Measurements from ENCODE around the gene TIMP2.
A peak's percentile ranks its signal among the peaks of the same experiment; 100 is the strongest.

TIMP2 gene

DNA sequence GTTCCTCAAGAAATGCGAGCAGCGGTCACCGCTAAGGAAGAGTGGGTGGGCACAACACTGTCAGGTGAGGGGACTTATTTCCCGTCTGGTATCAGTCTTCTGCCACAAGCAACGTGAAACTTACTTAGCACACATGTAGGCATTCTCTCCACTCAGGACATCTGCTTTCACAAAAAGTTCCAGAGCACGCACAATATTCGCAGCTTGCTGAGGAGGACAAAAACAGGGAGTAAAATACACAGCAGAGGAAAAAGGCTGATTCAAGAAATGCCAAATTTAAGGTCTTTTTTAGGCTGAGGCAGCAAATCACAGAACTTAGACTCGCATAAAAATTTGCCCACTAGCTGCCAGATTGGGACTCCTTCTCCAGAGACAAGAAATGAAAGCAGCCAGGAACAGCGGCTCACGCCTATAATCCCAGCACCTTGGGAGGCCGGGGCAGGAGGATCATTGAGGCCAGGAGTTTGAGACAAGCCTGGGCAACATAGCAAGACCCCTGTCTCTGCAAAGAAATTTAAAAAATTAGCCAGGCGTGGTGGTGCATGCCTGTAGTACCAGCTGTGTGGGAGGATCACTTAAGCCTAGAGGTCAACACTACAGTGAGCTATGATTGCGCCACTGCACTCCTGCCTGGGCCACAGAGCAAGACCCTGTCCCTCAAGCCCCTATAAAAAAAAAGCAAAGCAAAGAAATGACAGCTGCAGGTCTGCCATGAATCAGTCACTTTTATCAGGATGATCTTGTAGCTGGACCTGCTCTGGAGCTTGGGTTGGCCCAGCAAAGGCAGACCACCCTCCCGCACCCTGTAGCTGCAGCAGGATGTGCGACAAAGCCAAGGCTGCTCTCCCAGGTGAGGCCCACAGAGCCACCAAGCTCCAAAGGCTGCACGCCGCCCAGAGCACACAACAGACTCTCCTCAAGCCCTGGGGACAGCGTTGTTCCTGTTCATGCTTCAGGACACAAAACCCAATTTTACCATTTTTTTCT, 105.1 kb downstream of the TIMP2 start:
- Histone ChIP-seq H3K9me3 (replicated peaks in 1 of 11) (no peaks in the 10 kb centered on the region), H3K9ac (peak overlapping the region in 7 of 11 experiments; percentile 7 to 62 (median 46); a peak in 11 of 22 replicates), H3K27ac (peak overlapping the region in 9 of 11 experiments; percentile 25 to 67 (median 55); a peak in 14 of 22 replicates), H3K4me2 (peak overlapping the region; percentile 67 to 86 (median 78)), H3K36me3 (peaks cover 84 to 98% (median 96%) of the 10 kb centered on the region in 11 experiments), H4K20me1 (peaks cover 0 to 99% (median 52%) of the 10 kb centered on the region in 11 experiments; a peak in 17 of 22 replicates), H3K27me3 (no peaks in the 10 kb centered on the region), H3K4me3 (no peak overlapping the region), H3K4me1 (peaks cover 77 to 88% (median 82%) of the 10 kb centered on the region in 10 experiments)
- no peak for TF ChIP-seq Cebpa-rat (IDR thresholded peaks at IDR 0.05)

DNA sequence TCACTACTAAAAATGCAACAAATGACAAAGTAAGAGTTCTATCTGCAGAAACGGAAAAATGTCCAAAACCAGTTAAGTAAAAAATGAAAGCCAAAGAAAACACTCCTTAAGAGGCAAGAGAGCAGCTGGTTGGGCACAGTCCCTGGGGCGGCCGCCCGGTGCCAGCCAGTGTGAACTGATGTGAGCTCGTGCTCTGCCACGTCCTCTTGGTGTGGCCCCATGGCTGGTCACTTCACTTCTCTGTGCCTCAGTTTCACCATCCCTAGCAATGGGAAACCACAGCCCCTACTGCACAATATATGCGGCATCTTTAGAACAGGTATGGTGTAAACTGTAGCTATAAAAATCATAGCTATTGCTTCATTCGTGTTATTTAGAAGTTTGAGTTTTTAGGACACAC, 105.8 kb downstream of the TIMP2 start:
- Histone ChIP-seq H4K20me1 (peaks cover 0 to 99% (median 57%) of the 10 kb centered on the region in 11 experiments; a peak in 17 of 22 replicates), H3K4me2 (peak overlapping the region; percentile 67 to 86 (median 78)), H3K9ac (peak overlapping the region; percentile 3 to 62 (median 39); a peak in 16 of 22 replicates), H3K36me3 (peaks cover 84 to 98% (median 96%) of the 10 kb centered on the region in 11 experiments), H3K4me1 (peaks cover 70 to 84% (median 78%) of the 10 kb centered on the region in 10 experiments), H3K4me3 (peak overlapping the region in 4 of 10 experiments; percentile 2 to 30 (median 12); a peak in 3 of 20 replicates), H3K27ac (peak overlapping the region; percentile 17 to 67 (median 55); a peak in 20 of 22 replicates), H3K9me3 (replicated peaks in 1 of 11) (no peaks in the 10 kb centered on the region), H3K27me3 (no peaks in the 10 kb centered on the region)
- TF ChIP-seq Cebpa-rat (IDR thresholded peaks at IDR 0.05): no peak

DNA sequence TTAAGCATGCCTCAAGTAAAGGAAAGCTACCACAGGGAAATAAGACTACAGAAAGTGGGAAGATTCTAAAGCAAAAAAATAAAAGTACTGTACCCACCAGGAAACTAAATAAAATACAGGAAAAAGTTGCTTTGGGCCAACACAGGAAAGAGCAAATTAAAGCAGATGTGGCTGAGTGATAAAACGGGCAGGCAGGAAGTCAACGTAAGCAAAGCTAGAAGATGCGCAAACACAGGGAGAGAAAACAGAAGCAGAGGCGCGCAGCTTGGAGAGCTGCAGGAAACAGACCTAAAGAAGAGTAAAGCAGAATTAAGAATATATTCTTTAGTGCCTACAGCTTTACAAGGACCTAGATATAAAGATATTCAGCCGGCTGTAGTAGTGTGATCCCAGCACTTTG, 106.3 kb downstream of the TIMP2 start:
- peak overlapping the region; percentile 3 to 62 (median 39); a peak in 16 of 22 replicates for H3K9ac ChIP-seq
- peak overlapping the region; percentile 17 to 67 (median 55); a peak in 19 of 22 replicates for H3K27ac ChIP-seq
- peak overlapping the region; percentile 67 to 86 (median 78) for H3K4me2 ChIP-seq
- H3K4me1 ChIP-seq: peaks cover 65 to 80% (median 74%) of the 10 kb centered on the region in 10 experiments
- TF ChIP-seq Cebpa-rat (IDR thresholded peaks at IDR 0.05): no peak
- no peaks in the 10 kb centered on the region for H3K9me3 ChIP-seq (replicated peaks in 1 of 11)
- H3K27me3 ChIP-seq: no peaks in the 10 kb centered on the region
- H4K20me1 ChIP-seq: peaks cover 0 to 99% (median 52%) of the 10 kb centered on the region in 11 experiments; a peak in 17 of 22 replicates
- peaks cover 84 to 98% (median 96%) of the 10 kb centered on the region in 11 experiments for H3K36me3 ChIP-seq
- H3K4me3 ChIP-seq: peak overlapping the region in 4 of 10 experiments; percentile 2 to 30 (median 12); a peak in 3 of 20 replicates

DNA sequence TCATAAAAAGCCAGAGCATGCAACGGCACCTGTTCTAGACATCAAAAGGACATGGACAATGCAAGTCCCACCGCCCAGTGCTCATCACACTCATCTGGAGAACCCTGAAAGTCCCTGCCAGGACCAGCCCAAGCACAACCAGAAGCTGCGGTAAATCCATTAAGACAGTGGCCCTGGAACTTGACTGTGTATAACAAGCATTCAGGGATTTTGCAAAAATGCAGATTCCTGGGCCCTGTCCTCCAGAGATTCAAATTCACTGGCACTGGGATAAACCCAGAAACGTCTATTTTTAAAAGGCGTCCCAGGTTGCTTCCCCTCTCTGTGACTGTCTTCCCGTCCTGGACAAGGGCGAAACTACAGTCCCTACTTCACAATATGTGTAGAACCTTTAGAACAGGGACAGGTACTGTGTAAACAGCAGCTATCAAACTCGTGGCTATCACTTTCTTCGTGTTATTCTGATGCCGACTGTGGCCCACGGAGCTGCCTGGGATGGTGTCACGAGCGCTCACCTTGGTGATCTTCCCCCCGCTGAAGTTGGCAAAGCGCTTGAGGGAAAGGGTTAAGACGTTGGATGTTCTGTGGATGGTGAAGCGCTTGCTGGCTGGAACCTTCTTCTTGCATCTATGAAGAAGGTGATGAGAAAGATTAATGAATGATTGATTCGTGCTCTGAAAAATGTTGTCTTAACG, 106.9 kb downstream of the TIMP2 start:
- Histone ChIP-seq H3K36me3 (peaks cover 84 to 98% (median 96%) of the 10 kb centered on the region in 11 experiments), H3K9me3 (replicated peaks in 1 of 11) (no peaks in the 10 kb centered on the region), H3K4me1 (peaks cover 59 to 74% (median 67%) of the 10 kb centered on the region in 10 experiments), H3K9ac (peak overlapping the region in 10 of 11 experiments; percentile 24 to 57 (median 52); a peak in 14 of 22 replicates), H3K4me3 (no peak overlapping the region), H4K20me1 (peaks cover 0 to 96% (median 47%) of the 10 kb centered on the region in 11 experiments; a peak in 17 of 22 replicates), H3K27me3 (no peaks in the 10 kb centered on the region), H3K27ac (peak overlapping the region; percentile 5 to 67 (median 49); a peak in 19 of 22 replicates), H3K4me2 (peak overlapping the region; percentile 67 to 86 (median 78))
- no peak for TF ChIP-seq Cebpa-rat (IDR thresholded peaks at IDR 0.05)

DNA sequence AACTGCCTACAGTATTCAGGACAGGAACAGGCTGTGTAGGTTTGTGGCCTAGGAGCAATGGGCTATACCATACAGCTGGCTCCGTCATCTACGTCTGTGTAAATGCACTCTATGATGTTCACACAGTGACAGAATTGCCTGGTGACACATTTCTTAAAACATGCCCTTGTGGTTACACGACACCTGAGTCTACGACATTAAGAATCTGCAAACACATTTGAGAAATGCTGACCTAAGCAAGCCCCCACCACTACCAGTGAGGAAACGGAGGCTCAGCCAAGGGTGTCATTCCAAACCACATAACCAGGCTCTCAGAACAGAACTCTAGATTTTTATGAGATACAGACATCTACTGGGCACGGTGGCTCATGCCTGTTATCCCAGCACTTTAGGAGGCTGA, 108.1 kb downstream of the TIMP2 start:
- Histone ChIP-seq H3K36me3 (peaks cover 86 to 100% (median 97%) of the 10 kb centered on the region in 11 experiments), H3K4me3 (0 out of 20 replicates have a peak overlapping the region, but pooled peaks of 1 of the 10 experiments have one; percentile 21), H3K4me1 (peaks cover 56 to 65% (median 59%) of the 10 kb centered on the region in 10 experiments), H3K9me3 (replicated peaks in 1 of 11) (no peaks in the 10 kb centered on the region), H3K4me2 (peak overlapping the region; percentile 67 to 86 (median 78)), H3K27me3 (no peaks in the 10 kb centered on the region), H3K27ac (peak overlapping the region in 10 of 11 experiments; percentile 10 to 67 (median 46); a peak in 16 of 22 replicates), H3K9ac (peak overlapping the region; percentile 16 to 57 (median 46); a peak in 18 of 22 replicates), H4K20me1 (peaks cover 0 to 97% (median 42%) of the 10 kb centered on the region in 11 experiments; a peak in 12 of 22 replicates)
- no peak; a peak in 2 of 22 replicates for TF ChIP-seq Cebpa-rat (IDR thresholded peaks at IDR 0.05)

DNA sequence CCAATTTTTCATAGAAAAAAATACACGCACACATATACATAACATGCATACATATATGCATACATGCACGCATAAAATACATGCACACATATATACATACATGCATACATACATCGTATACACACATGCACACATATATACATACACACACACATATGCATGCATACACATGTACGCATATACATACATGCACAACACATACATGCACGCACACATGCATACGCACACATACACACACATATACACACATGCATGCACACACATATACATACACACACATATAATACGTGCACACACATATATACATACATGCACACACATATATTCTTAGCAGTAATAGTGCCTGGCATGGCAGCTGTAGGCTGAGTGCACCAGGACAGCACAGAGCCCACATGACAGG, 109.5 kb downstream of the TIMP2 start:
- Histone ChIP-seq H3K9ac (no peak overlapping the region), H3K27ac (no peak overlapping the region), H4K20me1 (peaks cover 0 to 91% (median 34%) of the 10 kb centered on the region in 11 experiments; a peak in 13 of 22 replicates), H3K27me3 (no peaks in the 10 kb centered on the region), H3K4me2 (no peak overlapping the region), H3K4me1 (peaks cover 45 to 60% (median 48%) of the 10 kb centered on the region in 10 experiments), H3K36me3 (peaks cover 89 to 100% (median 99%) of the 10 kb centered on the region in 11 experiments), H3K9me3 (replicated peaks in 1 of 11) (no peaks in the 10 kb centered on the region), H3K4me3 (no peak overlapping the region)
- no peak for TF ChIP-seq Cebpa-rat (IDR thresholded peaks at IDR 0.05)

DNA sequence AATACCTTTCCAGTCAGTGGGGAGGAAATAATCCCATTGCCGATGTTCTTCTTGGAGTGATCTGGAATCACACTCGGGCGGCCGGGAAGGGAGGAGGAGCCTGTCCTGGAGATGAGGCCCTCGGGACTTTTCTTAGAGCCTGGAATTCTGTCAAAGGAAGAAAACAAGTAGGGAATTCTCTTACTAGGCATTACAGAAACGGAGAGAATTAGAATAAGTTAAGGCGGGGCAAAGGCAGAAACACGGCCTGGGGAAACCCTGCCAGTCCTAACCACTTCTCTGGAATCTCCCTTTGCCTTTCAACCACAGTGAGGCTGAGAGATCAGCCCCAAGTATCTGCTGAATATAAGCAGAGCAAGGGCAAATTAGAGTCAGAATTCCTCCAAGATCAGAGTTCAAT, 112.3 kb downstream of the TIMP2 start:
- Histone ChIP-seq H3K9ac (no peak overlapping the region), H3K4me3 (no peak overlapping the region), H3K36me3 (peaks cover 99 to 100% (median 100%) of the 10 kb centered on the region in 11 experiments), H3K27me3 (no peaks in the 10 kb centered on the region), H3K4me2 (no peak overlapping the region), H3K27ac (no peak overlapping the region), H3K9me3 (replicated peaks in 1 of 11) (no peaks in the 10 kb centered on the region), H3K4me1 (peaks cover 17 to 31% (median 20%) of the 10 kb centered on the region in 10 experiments), H4K20me1 (peaks cover 0 to 84% (median 17%) of the 10 kb centered on the region in 11 experiments; a peak in 12 of 22 replicates)
- TF ChIP-seq Cebpa-rat (IDR thresholded peaks at IDR 0.05): no peak

DNA sequence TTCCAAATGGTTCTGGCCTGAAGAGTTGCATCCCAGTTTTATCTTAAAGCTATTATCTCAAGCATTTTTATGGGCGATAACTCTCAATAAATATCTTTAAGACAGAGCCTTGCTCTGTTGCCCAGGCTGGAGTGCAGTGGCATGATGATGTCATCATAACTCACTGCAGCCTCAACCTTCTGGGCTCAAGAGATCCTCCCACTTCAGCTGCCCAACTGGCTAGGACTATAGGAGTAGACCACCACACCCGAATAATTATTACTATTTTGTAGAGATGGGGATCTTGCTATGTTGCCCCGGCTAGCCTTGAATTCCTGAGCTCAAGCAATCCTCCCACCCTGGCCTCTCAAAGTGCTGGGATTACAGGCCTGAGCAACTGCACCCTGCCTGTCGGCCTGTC, 117.0 kb downstream of the TIMP2 start:
- no peaks in the 10 kb centered on the region for H3K9me3 ChIP-seq (replicated peaks in 1 of 11)
- no peak overlapping the region for H3K9ac ChIP-seq
- H4K20me1 ChIP-seq: peaks cover 0 to 87% (median 27%) of the 10 kb centered on the region in 11 experiments; a peak in 16 of 22 replicates
- H3K4me2 ChIP-seq: no peak overlapping the region
- TF ChIP-seq Cebpa-rat (IDR thresholded peaks at IDR 0.05): no peak
- no peaks in the 10 kb centered on the region for H3K27me3 ChIP-seq
- no peak overlapping the region for H3K4me3 ChIP-seq
- H3K27ac ChIP-seq: no peak overlapping the region
- peaks cover 39 to 54% (median 45%) of the 10 kb centered on the region in 10 experiments for H3K4me1 ChIP-seq
- peaks cover 87 to 95% (median 90%) of the 10 kb centered on the region in 11 experiments for H3K36me3 ChIP-seq

Data from BLaER1 treated with 17β-estradiol and CSF1 and Interleukin-3, amounts not matched to agents 10 nM and 100 nM (cell line).